GM04503 (cell line): ENCODE data around the gene SPTBN5.
A peak's percentile ranks its signal among the peaks of the same experiment; 100 is the strongest.

ENCODE experiments used
- DNase-seq: peaks from one replicate; pipeline ENCODE4 v3.0.0-alpha.2; 2012; ENCODE audit warnings: low read depth

Gene SPTBN5

GRCh38 chr15:41823502-41823901 lies 70.4 kb downstream of the SPTBN5 start:
- no peak for DNase-seq

- no peak for DNase-seq
Observed at GRCh38 chr15:41822957-41823356, 70.9 kb downstream of the SPTBN5 start.

- DNase-seq, result no peak
Observed at GRCh38 chr15:41822471-41822870, 71.4 kb downstream of the SPTBN5 start.

GRCh38 chr15:41821831-41822230 lies 72.0 kb downstream of the SPTBN5 start:
- no peak for DNase-seq

GRCh38 chr15:41820791-41821423 lies 72.9 kb downstream of the SPTBN5 start:
- DNase-seq, result no peak

GRCh38 chr15:41819455-41820050 lies 74.3 kb downstream of the SPTBN5 start:
- no peak for DNase-seq

GRCh38 chr15:41817781-41818180 lies 76.1 kb downstream of the SPTBN5 start:
- DNase-seq, result no peak

GRCh38 chr15:41817327-41817726 lies 76.5 kb downstream of the SPTBN5 start:
- DNase-seq, result no peak

- no peak for DNase-seq
Observed at GRCh38 chr15:41816788-41817187, 77.1 kb downstream of the SPTBN5 start.

- DNase-seq, result no peak
Observed at GRCh38 chr15:41814534-41814933, 79.3 kb downstream of the SPTBN5 start.

GRCh38 chr15:41813426-41813825 lies 80.4 kb downstream of the SPTBN5 start:
- DNase-seq, result no peak

GRCh38 chr15:41812820-41813375 lies 81.0 kb downstream of the SPTBN5 start:
- DNase-seq, result no peak

GRCh38 chr15:41811432-41812195 lies 82.2 kb downstream of the SPTBN5 start:
- peak; percentile 18 for DNase-seq

- DNase-seq, result no peak
Observed at GRCh38 chr15:41810651-41811431, 83.0 kb downstream of the SPTBN5 start.

- no peak for DNase-seq
Observed at GRCh38 chr15:41809526-41810220, 84.2 kb downstream of the SPTBN5 start.

GRCh38 chr15:41809121-41809520 lies 84.7 kb downstream of the SPTBN5 start:
- DNase-seq, result no peak

- no peak for DNase-seq
Observed at GRCh38 chr15:41806291-41807181, 87.3 kb downstream of the SPTBN5 start.

- DNase-seq, result no peak
Observed at GRCh38 chr15:41805711-41806110, 88.1 kb downstream of the SPTBN5 start.

GRCh38 chr15:41804916-41805666 lies 88.8 kb downstream of the SPTBN5 start:
- DNase-seq, result no peak

GRCh38 chr15:41804361-41804760 lies 89.5 kb downstream of the SPTBN5 start:
- DNase-seq, result no peak
